Measurements from ENCODE around the gene FAM114A2. TPM values are rescaled to one million over a fixed set of nuclear protein-coding genes. Genes with fewer than 3 reads are reported as not detected.

Gene FAM114A2
- total RNA-seq, 2 donors from 2014 or later, result 18.0 to 19.7 TPM

DNA sequence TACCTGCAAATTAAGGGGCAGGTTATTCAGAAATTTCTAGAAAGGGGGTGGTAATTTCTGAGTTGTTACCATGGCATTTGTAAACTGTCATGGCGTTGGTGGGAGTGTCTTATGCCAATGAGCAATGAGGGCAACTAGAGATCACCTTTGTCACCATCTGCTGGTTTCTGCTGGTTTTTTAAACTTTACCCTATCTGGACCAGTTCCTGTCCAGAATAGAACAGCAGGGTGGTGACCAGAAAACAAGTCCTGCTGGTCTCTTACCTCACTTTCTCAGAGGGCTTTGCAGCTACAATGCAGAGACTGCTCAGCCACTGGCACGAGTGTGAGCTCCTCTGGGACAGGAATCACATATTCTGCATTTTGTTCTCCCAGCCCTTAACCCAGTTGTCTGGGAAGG lies 51.4 kb downstream of the FAM114A2 start:
- Mint-ChIP-seq H3K4me1 (no peaks in the 10 kb centered on the region), H3K4me3 (no peak overlapping the region), H3K27me3 (ENCODE audit: insufficient read depth) (no peaks in the 10 kb centered on the region), H3K9me3 (no peaks in the 10 kb centered on the region), H3K27ac (no peak overlapping the region), H3K36me3 (ENCODE audit: low read depth) (peaks cover 2% of the 10 kb centered on the region)
- 92 to 100% methylated on average over 1 to 2 of the region's 2 CpGs for WGBS, 2 experiments (ENCODE audit: insufficient coverage in 1 of 2, insufficient read length in 1 of 2)
- no peak overlapping the region for H3K27ac ChIP-seq (ENCODE audit: low read depth, low read length)
- H3K4me3 ChIP-seq (ENCODE audit: low read length), result no peak overlapping the region
- no peak overlapping the region for H3K9ac ChIP-seq (ENCODE audit: extremely low read depth, low read length, poor library complexity, severe bottlenecking)
- H3K9me3 ChIP-seq (ENCODE audit: control insufficient read depth, low read length), result no peaks in the 10 kb centered on the region
- DNase-seq, result no peak
- H3K36me3 ChIP-seq (ENCODE audit: control insufficient read depth, insufficient read depth, low read length), result peaks cover 3% of the 10 kb centered on the region
- TF ChIP-seq, protein P1, sequence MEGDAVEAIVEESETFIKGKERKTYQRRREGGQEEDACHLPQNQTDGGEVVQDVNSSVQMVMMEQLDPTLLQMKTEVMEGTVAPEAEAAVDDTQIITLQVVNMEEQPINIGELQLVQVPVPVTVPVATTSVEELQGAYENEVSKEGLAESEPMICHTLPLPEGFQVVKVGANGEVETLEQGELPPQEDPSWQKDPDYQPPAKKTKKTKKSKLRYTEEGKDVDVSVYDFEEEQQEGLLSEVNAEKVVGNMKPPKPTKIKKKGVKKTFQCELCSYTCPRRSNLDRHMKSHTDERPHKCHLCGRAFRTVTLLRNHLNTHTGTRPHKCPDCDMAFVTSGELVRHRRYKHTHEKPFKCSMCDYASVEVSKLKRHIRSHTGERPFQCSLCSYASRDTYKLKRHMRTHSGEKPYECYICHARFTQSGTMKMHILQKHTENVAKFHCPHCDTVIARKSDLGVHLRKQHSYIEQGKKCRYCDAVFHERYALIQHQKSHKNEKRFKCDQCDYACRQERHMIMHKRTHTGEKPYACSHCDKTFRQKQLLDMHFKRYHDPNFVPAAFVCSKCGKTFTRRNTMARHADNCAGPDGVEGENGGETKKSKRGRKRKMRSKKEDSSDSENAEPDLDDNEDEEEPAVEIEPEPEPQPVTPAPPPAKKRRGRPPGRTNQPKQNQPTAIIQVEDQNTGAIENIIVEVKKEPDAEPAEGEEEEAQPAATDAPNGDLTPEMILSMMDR (conservative IDR thresholded peaks at IDR 0.05), result no peak
- no peaks in the 10 kb centered on the region for H3K4me1 ChIP-seq (ENCODE audit: control insufficient read depth, insufficient read depth, low read length)
- H3K27me3 ChIP-seq (ENCODE audit: control insufficient read depth, insufficient read depth, low read length, poor library complexity, severe bottlenecking), result no peaks in the 10 kb centered on the region

DNA sequence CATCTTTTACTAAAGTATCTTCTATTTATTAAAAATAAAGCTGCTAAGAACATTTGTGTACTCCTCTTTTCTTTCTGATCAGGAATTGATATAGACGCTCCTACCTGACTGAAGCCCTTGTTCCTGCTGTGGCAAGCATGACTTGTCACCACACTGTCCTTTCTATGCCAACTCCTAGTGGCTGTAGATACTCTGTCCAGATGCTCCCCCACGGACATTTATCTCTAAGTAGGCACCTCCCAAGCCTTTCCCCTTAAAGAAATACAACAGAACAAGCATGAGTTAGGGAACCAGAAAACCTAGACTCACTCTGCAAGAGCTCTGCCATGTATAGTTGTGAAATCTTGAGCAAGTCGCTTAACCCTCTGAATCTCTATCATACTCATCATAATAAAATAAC lies 53.2 kb downstream of the FAM114A2 start:
- DNase-seq, result no peak
- no peak overlapping the region for H3K9ac ChIP-seq (ENCODE audit: extremely low read depth, low read length, poor library complexity, severe bottlenecking)
- no peaks in the 10 kb centered on the region for H3K36me3 ChIP-seq (ENCODE audit: control insufficient read depth, insufficient read depth, low read length)
- Mint-ChIP-seq H3K9me3 (no peaks in the 10 kb centered on the region), H3K36me3 (ENCODE audit: low read depth) (no peaks in the 10 kb centered on the region), H3K27me3 (ENCODE audit: insufficient read depth) (no peaks in the 10 kb centered on the region), H3K4me1 (no peaks in the 10 kb centered on the region), H3K27ac (no peak overlapping the region), H3K4me3 (no peak overlapping the region)
- no peak overlapping the region for H3K27ac ChIP-seq (ENCODE audit: low read depth, low read length)
- H3K4me1 ChIP-seq (ENCODE audit: control insufficient read depth, insufficient read depth, low read length), result no peaks in the 10 kb centered on the region
- H3K4me3 ChIP-seq (ENCODE audit: low read length), result no peak overlapping the region
- no peaks in the 10 kb centered on the region for H3K27me3 ChIP-seq (ENCODE audit: control insufficient read depth, insufficient read depth, low read length, poor library complexity, severe bottlenecking)
- TF ChIP-seq, protein P1 (conservative IDR thresholded peaks at IDR 0.05), result no peak
- no peaks in the 10 kb centered on the region for H3K9me3 ChIP-seq (ENCODE audit: control insufficient read depth, low read length)
- 88 to 90% methylated on average over 1 to 3 of the region's 3 CpGs for WGBS, 2 experiments (ENCODE audit: insufficient coverage in 1 of 2, insufficient read length in 1 of 2)

DNA sequence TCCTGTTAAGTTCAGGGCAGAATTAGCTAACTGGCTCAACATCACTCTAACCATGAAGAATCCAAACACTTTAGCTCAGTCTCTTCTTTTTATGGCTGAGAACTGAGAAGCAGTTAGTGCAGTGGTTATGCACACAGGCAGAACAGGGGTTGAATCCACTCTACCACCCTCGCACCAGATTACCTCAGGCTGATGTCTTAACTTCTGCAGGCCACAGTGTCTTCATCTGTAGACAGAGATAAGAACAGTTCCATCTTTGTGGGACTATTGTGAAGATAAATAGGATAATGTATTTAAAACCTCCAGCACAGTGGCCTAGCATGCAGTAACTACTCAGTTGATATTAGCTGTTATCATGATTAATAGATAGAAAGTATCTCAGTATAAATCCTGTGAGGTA lies 54.8 kb downstream of the FAM114A2 start:
- no peaks in the 10 kb centered on the region for H3K27me3 ChIP-seq (ENCODE audit: control insufficient read depth, insufficient read depth, low read length, poor library complexity, severe bottlenecking)
- TF ChIP-seq, protein P1 (conservative IDR thresholded peaks at IDR 0.05), result no peak
- no peak overlapping the region for H3K27ac ChIP-seq (ENCODE audit: low read depth, low read length)
- Mint-ChIP-seq H3K9me3 (no peaks in the 10 kb centered on the region), H3K27me3 (ENCODE audit: insufficient read depth) (no peaks in the 10 kb centered on the region), H3K27ac (no peak overlapping the region), H3K36me3 (ENCODE audit: low read depth) (no peaks in the 10 kb centered on the region), H3K4me3 (no peak overlapping the region), H3K4me1 (no peaks in the 10 kb centered on the region)
- no peaks in the 10 kb centered on the region for H3K9me3 ChIP-seq (ENCODE audit: control insufficient read depth, low read length)
- no peak for DNase-seq
- WGBS, 2 experiments (ENCODE audit: insufficient coverage in 1 of 2, insufficient read length in 1 of 2), result 82% methylated on average over 1 of the region's 1 CpG; no CpG with 5 or more reads in 1 of the 2 experiments
- H3K36me3 ChIP-seq (ENCODE audit: control insufficient read depth, insufficient read depth, low read length), result no peaks in the 10 kb centered on the region
- no peak overlapping the region for H3K4me3 ChIP-seq (ENCODE audit: low read length)
- no peaks in the 10 kb centered on the region for H3K4me1 ChIP-seq (ENCODE audit: control insufficient read depth, insufficient read depth, low read length)
- H3K9ac ChIP-seq (ENCODE audit: extremely low read depth, low read length, poor library complexity, severe bottlenecking), result no peak overlapping the region

Data from endodermal cell (in vitro differentiated cells).